ENCODE results near the gene SCAMP1. TPM values are rescaled to one million over a fixed set of nuclear protein-coding genes. Genes with fewer than 3 reads are reported as not detected.

Gene SCAMP1
- total RNA-seq, 1 experiment from 2014 or later, result 36.0 TPM

- Histone ChIP-seq H3K4ac (ENCODE audit: low read depth, low read length) (no peak overlapping the region), H2BK5ac (ENCODE audit: insufficient read length, low read length) (no peak overlapping the region), H4K5ac (ENCODE audit: insufficient read length, low read depth, low read length) (no peak overlapping the region), H4K20me1 (ENCODE audit: control insufficient read depth, insufficient read depth, insufficient read length) (no peaks in the 10 kb centered on the region), H4K8ac (replicated peaks; ENCODE audit: insufficient read length, low read depth, low read length) (no peak overlapping the region), H3K79me2 (ENCODE audit: insufficient read depth, low read length) (peaks cover 11% of the 10 kb centered on the region; the same call in 1 of the 2 replicates), H3K79me1 (ENCODE audit: insufficient read depth, low read depth, low read length, poor library complexity, severe bottlenecking) (peaks cover 3% of the 10 kb centered on the region), H3K18ac (ENCODE audit: insufficient read length, low read depth, low read length) (no peak overlapping the region), H3K23ac (ENCODE audit: insufficient read length, low read depth, low read length) (no peak overlapping the region), H2BK12ac (ENCODE audit: insufficient read length, low read depth, low read length) (no peak overlapping the region), H2BK120ac (ENCODE audit: low read depth, low read length, poor library complexity, severe bottlenecking) (no peak overlapping the region), H3K4me2 (ENCODE audit: insufficient read depth, insufficient read length, low read length) (no peak overlapping the region), H3K9ac (ENCODE audit: extremely low read depth, insufficient read length, low read length) (no peak overlapping the region), H2BK20ac (ENCODE audit: low read depth, low read length, poor library complexity, severe bottlenecking) (no peak overlapping the region), H2AK5ac (ENCODE audit: insufficient read length, low read length) (no peak overlapping the region), H3K14ac (ENCODE audit: insufficient read depth, low read length) (no peak overlapping the region), H3T11ph (ENCODE audit: low read length) (no peak overlapping the region), H4K91ac (ENCODE audit: insufficient read length, low read depth, low read length) (no peak overlapping the region), H3K27ac (ENCODE audit: insufficient read length, low read depth, low read length) (no peak overlapping the region), H3K9me3 (ENCODE audit: control insufficient read depth, low read depth, low read length) (no peaks in the 10 kb centered on the region), H2AFZ (ENCODE audit: low read length) (no peak overlapping the region), H3K56ac (ENCODE audit: insufficient read length, low read depth, low read length) (no peak overlapping the region), H3K4me1 (ENCODE audit: insufficient read depth, low read length) (no peaks in the 10 kb centered on the region), H3K23me2 (ENCODE audit: insufficient read length, low read depth, low read length, poor library complexity, severe bottlenecking) (no peaks in the 10 kb centered on the region), H2BK15ac (ENCODE audit: low read depth, low read length) (no peak overlapping the region), H3K27me3 (ENCODE audit: insufficient read depth, low read length) (no peaks in the 10 kb centered on the region)
- Mint-ChIP-seq H3K4me3 (no peak overlapping the region), H3K4me1 (peaks cover 8% of the 10 kb centered on the region in 2 experiments; a peak in 3 of 4 replicates), H3K27ac (no peak overlapping the region), H3K9me3 (no peaks in the 10 kb centered on the region; a peak in 1 of 5 replicates), H3K27me3 (ENCODE audit: low read depth) (no peaks in the 10 kb centered on the region), H3K36me3 (ENCODE audit: insufficient read depth in 1 of 3, low read depth in 3 of 3) (peaks cover 0 to 5% (median 2%) of the 10 kb centered on the region in 3 experiments; a peak in 2 of 7 replicates)
- DNase-seq, result no peak
- TF ChIP-seq CTCF (conservative IDR thresholded peaks at IDR 0.05), result peak; percentile 41
- no CpG with 5 or more reads among the region's 6 CpGs for WGBS (ENCODE audit: extremely low coverage, insufficient read length, low lambda C conversion rate)
Measured at GRCh38 chr5:78367318-78367991, 7.0 kb downstream of the SCAMP1 start.
